Effector memory CD4-positive, alpha-beta T cell (primary cell): ENCODE results near the gene BMP2K.

Experiments used
- DNase-seq, 3 donors: peaks; one replicate each; pipeline ENCODE4 v3.0.0-alpha.2; 2020
- H3K27ac ChIP-seq: 2 replicates; pipeline ENCODE4 v1.7.0; 2013; ENCODE audit warnings: mild to moderate bottlenecking, low read length, moderate library complexity; ENCODE audit not compliant: insufficient read depth, poor library complexity, severe bottlenecking
- H3K27me3 ChIP-seq: replicated peaks from 2 replicates; pipeline ENCODE4 v1.7.0; 2013; ENCODE audit warnings: mild to moderate bottlenecking, low read length; ENCODE audit not compliant: insufficient read depth, control insufficient read depth, poor library complexity, severe bottlenecking
- H3K36me3 ChIP-seq: 2 replicates; pipeline ENCODE4 v1.7.0; 2013; ENCODE audit warnings: mild to moderate bottlenecking, low read length, moderate library complexity; ENCODE audit not compliant: control insufficient read depth, insufficient read depth
- H3K4me1 ChIP-seq: 2 replicates; pipeline ENCODE4 v1.7.0; 2013; ENCODE audit warnings: low read length, mild to moderate bottlenecking; ENCODE audit not compliant: control insufficient read depth, insufficient read depth, poor library complexity, severe bottlenecking
- H3K4me3 ChIP-seq: 2 replicates; pipeline ENCODE4 v1.7.0; 2013; ENCODE audit warnings: low read length, low read depth, mild to moderate bottlenecking; ENCODE audit not compliant: insufficient read depth, poor library complexity, severe bottlenecking
- H3K9me3 ChIP-seq: 2 replicates; pipeline ENCODE4 v1.7.0; 2013; ENCODE audit warnings: mild to moderate bottlenecking, low read length, moderate library complexity; ENCODE audit not compliant: control insufficient read depth

BMP2K gene

GRCh38 chr4:78749258-78749971 is 26.7 kb upstream of the BMP2K start:
- no peak for DNase-seq
- H3K36me3 ChIP-seq, result no peaks in the 10 kb centered on the region
- no peaks in the 10 kb centered on the region for H3K4me1 ChIP-seq
- no peak overlapping the region for H3K27ac ChIP-seq
- H3K9me3 ChIP-seq, result no peaks in the 10 kb centered on the region
- no peak overlapping the region for H3K4me3 ChIP-seq
- H3K27me3 ChIP-seq, result no peaks in the 10 kb centered on the region

GRCh38 chr4:78749972-78750727 is 26.0 kb upstream of the BMP2K start:
- H3K4me1 ChIP-seq, result no peaks in the 10 kb centered on the region
- H3K4me3 ChIP-seq, result no peak overlapping the region
- no peak overlapping the region for H3K27ac ChIP-seq
- no peaks in the 10 kb centered on the region for H3K27me3 ChIP-seq
- H3K9me3 ChIP-seq, result no peaks in the 10 kb centered on the region
- no peak for DNase-seq
- no peaks in the 10 kb centered on the region for H3K36me3 ChIP-seq

GRCh38 chr4:78753091-78753490 is 23.1 kb upstream of the BMP2K start:
- no peak for DNase-seq
- Histone ChIP-seq H3K36me3 (no peaks in the 10 kb centered on the region), H3K27me3 (no peaks in the 10 kb centered on the region), H3K4me3 (no peak overlapping the region), H3K4me1 (no peaks in the 10 kb centered on the region), H3K27ac (no peak overlapping the region), H3K9me3 (no peaks in the 10 kb centered on the region)

- DNase-seq, result no peak
Observed at GRCh38 chr4:78754872-78755271, 21.3 kb upstream of the BMP2K start.

GRCh38 chr4:78756137-78756536 is 20.0 kb upstream of the BMP2K start:
- H3K9me3 ChIP-seq, result no peaks in the 10 kb centered on the region
- H3K27me3 ChIP-seq, result no peaks in the 10 kb centered on the region
- H3K36me3 ChIP-seq, result no peaks in the 10 kb centered on the region
- H3K4me3 ChIP-seq, result no peak overlapping the region
- no peak for DNase-seq
- no peaks in the 10 kb centered on the region for H3K4me1 ChIP-seq
- no peak overlapping the region for H3K27ac ChIP-seq

More at GRCh38 chr4:78754872-78755271, 21.3 kb upstream of the BMP2K start:
- Histone ChIP-seq H3K27ac (no peak overlapping the region), H3K36me3 (no peaks in the 10 kb centered on the region), H3K4me3 (no peak overlapping the region), H3K9me3 (no peaks in the 10 kb centered on the region), H3K4me1 (no peaks in the 10 kb centered on the region), H3K27me3 (no peaks in the 10 kb centered on the region)

- H3K9me3 ChIP-seq, result no peaks in the 10 kb centered on the region
- no peaks in the 10 kb centered on the region for H3K4me1 ChIP-seq
- no peak overlapping the region for H3K4me3 ChIP-seq
- H3K27ac ChIP-seq, result no peak overlapping the region
- no peaks in the 10 kb centered on the region for H3K36me3 ChIP-seq
- DNase-seq, result no peak
- H3K27me3 ChIP-seq, result no peaks in the 10 kb centered on the region
Observed at GRCh38 chr4:78756776-78757175, 19.4 kb upstream of the BMP2K start.

GRCh38 chr4:78757574-78757973 is 18.6 kb upstream of the BMP2K start:
- Histone ChIP-seq H3K27me3 (no peaks in the 10 kb centered on the region), H3K36me3 (no peaks in the 10 kb centered on the region), H3K27ac (no peak overlapping the region), H3K4me3 (no peak overlapping the region), H3K9me3 (no peaks in the 10 kb centered on the region), H3K4me1 (no peaks in the 10 kb centered on the region)
- DNase-seq, result no peak

GRCh38 chr4:78758085-78758484 is 18.1 kb upstream of the BMP2K start:
- Histone ChIP-seq H3K4me3 (no peak overlapping the region), H3K36me3 (no peaks in the 10 kb centered on the region), H3K27ac (no peak overlapping the region), H3K27me3 (no peaks in the 10 kb centered on the region), H3K9me3 (no peaks in the 10 kb centered on the region), H3K4me1 (no peaks in the 10 kb centered on the region)
- DNase-seq, result no peak

- H3K4me3 ChIP-seq, result no peak overlapping the region
- H3K27me3 ChIP-seq, result no peaks in the 10 kb centered on the region
- DNase-seq, result no peak
- no peak overlapping the region for H3K27ac ChIP-seq
- H3K36me3 ChIP-seq, result no peaks in the 10 kb centered on the region
- H3K4me1 ChIP-seq, result no peaks in the 10 kb centered on the region
- no peaks in the 10 kb centered on the region for H3K9me3 ChIP-seq
Observed at GRCh38 chr4:78762529-78762928, 13.6 kb upstream of the BMP2K start.

GRCh38 chr4:78763251-78763650 is 12.9 kb upstream of the BMP2K start:
- no peak overlapping the region for H3K4me3 ChIP-seq
- H3K27ac ChIP-seq, result no peak overlapping the region
- H3K9me3 ChIP-seq, result no peaks in the 10 kb centered on the region
- no peaks in the 10 kb centered on the region for H3K4me1 ChIP-seq
- DNase-seq, result no peak
- H3K36me3 ChIP-seq, result no peaks in the 10 kb centered on the region
- no peaks in the 10 kb centered on the region for H3K27me3 ChIP-seq
